Measurements from ENCODE around the gene RCAN2.
"Not testable (repeated sequence)": the region's sequence is repeated elsewhere in the genome, so short reads cannot be mapped to it uniquely, and the experiment has no call there.

Gene RCAN2

GRCh38 chr6:46438245-46438644, 53.0 kb downstream of the RCAN2 start:
- no peak for DNase-seq

GRCh38 chr6:46437671-46438221, 53.5 kb downstream of the RCAN2 start:
- no peak for DNase-seq

- DNase-seq = no peak
Observed at GRCh38 chr6:46422619-46423018, 68.6 kb downstream of the RCAN2 start.

- DNase-seq = no peak
Observed at GRCh38 chr6:46421939-46422338, 69.3 kb downstream of the RCAN2 start.

GRCh38 chr6:46420921-46421638, 70.2 kb downstream of the RCAN2 start:
- no peak for DNase-seq

- DNase-seq = peak; percentile 47
Observed at GRCh38 chr6:46419576-46420002, 71.7 kb downstream of the RCAN2 start.

- no peak for DNase-seq
Observed at GRCh38 chr6:46414398-46414797, 76.9 kb downstream of the RCAN2 start.

- no peak for DNase-seq
Observed at GRCh38 chr6:46412662-46413061, 78.6 kb downstream of the RCAN2 start.

GRCh38 chr6:46411456-46412197, 79.6 kb downstream of the RCAN2 start:
- no peak for DNase-seq

- DNase-seq = no peak
Observed at GRCh38 chr6:46410334-46410953, 80.8 kb downstream of the RCAN2 start.

- DNase-seq = no peak
Observed at GRCh38 chr6:46407776-46408530, 83.3 kb downstream of the RCAN2 start.

GRCh38 chr6:46407246-46407645, 84.0 kb downstream of the RCAN2 start:
- no peak for DNase-seq

GRCh38 chr6:46405620-46406180, 85.5 kb downstream of the RCAN2 start:
- DNase-seq = not testable (repeated sequence)

GRCh38 chr6:46400898-46401297, 90.4 kb downstream of the RCAN2 start:
- DNase-seq = no peak

GRCh38 chr6:46395530-46395929, 95.7 kb downstream of the RCAN2 start:
- DNase-seq = no peak

- DNase-seq = no peak
Observed at GRCh38 chr6:46393940-46394337, 97.3 kb downstream of the RCAN2 start.

GRCh38 chr6:46393161-46393939, 97.9 kb downstream of the RCAN2 start:
- no peak for DNase-seq

GRCh38 chr6:46392294-46392693, 99.0 kb downstream of the RCAN2 start:
- DNase-seq = no peak

- DNase-seq = no peak
Observed at GRCh38 chr6:46390153-46390876, 100.9 kb downstream of the RCAN2 start.

- DNase-seq = not testable (repeated sequence)
Observed at GRCh38 chr6:46387728-46388127, 103.5 kb downstream of the RCAN2 start.

GRCh38 chr6:46381579-46381978, 109.7 kb downstream of the RCAN2 start:
- no peak for DNase-seq
